Activated CD4-positive, alpha-beta T cell treated with anti-CD3 and anti-CD28 coated beads, Interleukin-2, Interleukin-6, amounts not matched to agents 100 ng/mL and 50 ng/mL, durations not matched to agents 16 hours and 8 hours (primary cell): Measurements from ENCODE around the gene CEP85L.

Experiments used
- DNase-seq: peaks from one replicate; pipeline ENCODE4 v3.0.0-alpha.2; 2020

CEP85L gene

GRCh38 chr6:118530942-118531341 is 120.4 kb downstream of the CEP85L start:
- DNase-seq, result no peak

DNA sequence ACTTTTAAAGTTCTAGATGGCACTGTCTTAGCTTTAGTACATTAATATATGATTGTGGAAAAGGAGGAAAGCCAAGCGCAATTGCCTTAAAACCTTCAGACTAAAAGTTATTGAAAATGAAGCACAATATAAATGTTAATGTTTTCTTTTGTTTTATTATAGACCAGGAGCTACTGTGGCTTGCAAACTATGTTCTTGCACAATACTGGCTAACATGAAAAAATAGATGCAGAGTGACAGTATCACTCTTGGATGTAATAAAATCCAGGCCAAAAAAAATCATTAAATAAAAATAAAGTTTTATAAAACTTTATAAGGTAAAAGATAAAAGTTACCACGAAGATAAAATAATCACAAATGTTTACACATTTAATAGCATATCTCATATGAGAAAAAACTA is 121.6 kb downstream of the CEP85L start:
- no peak for DNase-seq

- DNase-seq, result no peak
Observed at GRCh38 chr6:118528129-118528528, 123.3 kb downstream of the CEP85L start.

- DNase-seq, result no peak
Observed at GRCh38 chr6:118525913-118526780, 125.2 kb downstream of the CEP85L start.

DNA sequence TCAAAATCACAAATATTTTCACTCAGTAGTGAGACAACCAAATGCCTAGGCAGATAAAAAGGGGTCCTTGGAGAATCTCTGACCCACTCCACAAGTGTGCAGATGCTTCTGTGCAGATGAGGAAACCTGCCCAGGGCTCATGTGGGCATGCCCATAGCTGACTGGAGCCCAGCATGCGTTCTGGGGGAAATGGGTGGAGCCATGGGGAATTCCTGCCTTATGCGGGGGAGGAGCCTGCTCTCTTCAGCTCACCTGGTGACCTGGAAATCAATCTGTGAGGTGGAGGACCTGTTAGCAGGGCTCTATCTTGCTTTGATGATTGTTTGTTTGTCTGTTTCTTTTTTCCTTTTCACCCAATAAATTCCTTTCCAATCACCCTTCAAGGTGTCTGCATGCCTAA is 126.7 kb downstream of the CEP85L start:
- DNase-seq, result no peak

DNA sequence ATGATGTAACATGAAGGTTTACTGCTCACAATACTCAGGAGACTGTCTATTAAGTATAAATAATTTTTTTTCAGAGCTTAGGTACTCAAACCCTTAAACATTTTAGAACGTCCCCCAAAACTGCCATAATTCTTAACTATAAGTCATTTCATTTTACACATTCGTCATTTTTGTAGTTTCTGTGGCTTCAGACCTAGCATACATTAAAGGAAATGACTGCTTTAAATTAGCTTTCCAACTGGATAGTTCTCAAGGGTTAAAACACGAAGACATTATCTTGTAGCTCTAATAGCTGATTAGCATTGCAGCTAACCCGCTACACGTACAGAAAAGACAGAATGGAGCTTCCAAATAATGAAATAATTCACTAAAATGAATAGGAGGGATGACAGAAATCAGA is 128.2 kb downstream of the CEP85L start:
- peak; percentile 41 for DNase-seq

- DNase-seq, result no peak
Observed at GRCh38 chr6:118522422-118522821, 129.0 kb downstream of the CEP85L start.

DNA sequence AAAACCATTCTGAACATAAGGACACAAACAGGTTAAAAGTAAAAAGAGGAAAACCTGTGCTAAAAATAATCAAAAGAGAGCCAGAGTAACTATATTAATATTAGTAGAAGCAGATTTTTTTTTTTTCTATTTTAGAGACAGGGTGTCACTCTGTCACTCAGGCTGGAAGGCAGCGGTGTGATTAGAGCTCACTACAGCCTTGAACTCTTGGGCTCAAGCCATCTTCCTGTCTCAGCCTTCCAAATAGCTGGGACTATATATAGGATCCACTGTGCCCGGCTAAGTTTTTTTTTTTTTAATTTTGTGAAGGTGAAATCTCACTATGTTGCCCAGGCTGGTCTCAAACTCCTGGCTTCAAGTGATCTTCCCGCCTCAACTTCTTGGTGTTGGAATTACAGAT is 136.7 kb downstream of the CEP85L start:
- DNase-seq, result no peak

GRCh38 chr6:118511930-118512715 is 139.3 kb downstream of the CEP85L start:
- DNase-seq, result no peak

DNA sequence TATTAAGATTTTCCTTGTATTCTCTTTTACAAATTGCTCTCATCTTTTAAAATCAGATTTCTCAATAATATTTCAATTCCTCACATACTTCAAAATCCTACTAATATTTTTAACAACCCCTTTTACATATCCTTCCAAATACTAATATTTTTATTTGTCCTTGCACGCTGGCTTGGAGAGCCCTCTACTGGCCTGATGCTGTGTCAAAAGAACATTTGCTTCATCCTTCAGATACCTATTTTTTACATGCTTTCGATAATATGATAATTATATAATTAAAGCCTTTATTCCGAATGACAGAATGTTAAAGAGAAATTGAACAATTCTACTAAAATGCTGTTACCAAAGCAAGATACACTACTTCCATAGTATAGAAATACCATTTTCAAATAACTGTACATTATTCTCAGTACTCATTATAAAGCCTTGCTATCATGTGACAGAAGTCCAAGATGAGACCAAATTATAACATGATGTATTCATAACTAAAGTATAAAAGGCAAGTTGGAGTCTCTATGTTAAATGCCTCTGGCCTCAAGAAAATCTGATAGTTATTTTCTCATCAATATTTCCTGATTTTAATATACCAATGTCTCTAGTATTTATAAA is 142.3 kb downstream of the CEP85L start:
- DNase-seq, result peak; percentile 17

- no peak for DNase-seq
Observed at GRCh38 chr6:118507636-118508035, 143.8 kb downstream of the CEP85L start.

DNA sequence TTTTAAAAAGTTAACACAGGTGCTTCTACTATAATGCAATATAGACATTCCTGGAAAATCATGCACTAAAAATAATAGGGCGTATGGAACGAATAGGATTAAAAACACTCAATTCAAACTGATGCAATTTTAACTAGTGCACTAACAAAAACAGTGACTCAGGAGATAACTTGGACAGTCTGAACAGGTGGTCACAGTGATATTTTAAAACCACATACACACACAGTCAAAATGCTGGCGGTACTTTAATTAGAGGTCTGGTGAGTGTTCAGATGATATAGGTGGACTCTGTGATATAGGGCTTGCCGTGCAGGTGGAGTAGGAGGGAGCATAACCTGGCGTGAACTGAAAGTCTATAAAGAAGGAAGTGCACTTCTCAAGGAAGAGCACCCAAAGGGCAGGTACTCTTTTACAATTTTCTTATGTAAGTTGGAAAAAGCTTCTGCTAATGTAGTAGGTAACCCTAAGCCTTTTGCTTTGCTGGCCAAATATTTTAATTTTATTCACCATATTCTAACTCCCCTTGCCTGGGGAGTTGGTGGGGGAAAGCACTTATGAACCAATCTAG is 145.2 kb downstream of the CEP85L start:
- DNase-seq, result no peak

DNA sequence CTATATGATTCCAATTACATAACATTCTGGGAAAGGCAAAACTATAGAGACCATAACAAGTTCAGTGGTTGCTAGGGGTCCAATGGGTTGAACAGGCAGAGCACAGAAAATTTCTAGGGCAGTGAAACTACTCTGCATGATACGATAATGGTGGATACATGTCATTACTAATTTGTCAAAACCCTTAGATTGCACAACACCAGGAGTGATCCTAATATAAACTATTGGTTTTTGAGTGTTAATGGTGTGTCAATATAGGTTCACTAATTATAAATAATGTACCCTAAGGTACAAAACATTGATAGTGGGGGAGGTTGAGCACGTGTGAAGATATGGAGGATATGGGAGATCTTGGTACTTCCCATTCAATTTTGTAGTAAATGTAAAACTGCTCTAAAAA is 145.7 kb downstream of the CEP85L start:
- no peak for DNase-seq

DNA sequence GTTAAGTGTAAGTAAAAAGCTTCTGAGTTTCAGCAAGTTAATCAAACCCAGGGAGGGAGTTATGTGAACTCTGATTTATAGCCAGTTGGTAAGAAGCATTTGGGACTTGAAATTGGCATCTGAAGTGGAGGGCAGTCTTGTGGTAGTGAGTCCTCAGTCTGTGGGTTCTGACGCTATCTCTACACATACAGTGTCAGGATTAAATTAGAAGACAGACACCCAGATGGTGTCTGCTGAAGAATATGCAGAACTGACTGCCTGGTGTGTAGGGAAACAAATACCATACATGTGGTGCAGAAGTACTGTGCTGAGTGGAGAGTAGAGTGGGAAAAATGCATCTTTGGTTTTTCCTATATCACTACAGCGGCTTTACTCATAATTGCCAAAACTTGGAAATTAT is 146.8 kb downstream of the CEP85L start:
- DNase-seq, result no peak

DNA sequence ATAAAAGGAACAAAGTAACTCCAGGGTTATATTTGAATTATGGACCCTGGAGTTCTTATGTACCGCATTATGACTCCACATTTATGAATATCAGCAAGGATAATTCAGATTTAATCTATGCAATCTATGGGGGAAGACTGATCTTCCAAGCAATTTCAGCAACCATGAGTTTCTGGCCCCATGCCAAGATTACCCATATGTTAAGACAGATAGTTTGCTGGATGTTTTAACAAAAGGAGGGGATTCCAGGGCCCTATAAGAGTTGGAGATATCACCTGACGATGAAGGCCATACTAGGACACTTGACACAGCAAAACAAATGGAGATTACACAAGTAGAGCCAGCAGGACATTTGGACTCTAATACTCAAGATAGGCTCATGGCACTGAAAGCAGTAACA is 149.2 kb downstream of the CEP85L start:
- no peak for DNase-seq

DNA sequence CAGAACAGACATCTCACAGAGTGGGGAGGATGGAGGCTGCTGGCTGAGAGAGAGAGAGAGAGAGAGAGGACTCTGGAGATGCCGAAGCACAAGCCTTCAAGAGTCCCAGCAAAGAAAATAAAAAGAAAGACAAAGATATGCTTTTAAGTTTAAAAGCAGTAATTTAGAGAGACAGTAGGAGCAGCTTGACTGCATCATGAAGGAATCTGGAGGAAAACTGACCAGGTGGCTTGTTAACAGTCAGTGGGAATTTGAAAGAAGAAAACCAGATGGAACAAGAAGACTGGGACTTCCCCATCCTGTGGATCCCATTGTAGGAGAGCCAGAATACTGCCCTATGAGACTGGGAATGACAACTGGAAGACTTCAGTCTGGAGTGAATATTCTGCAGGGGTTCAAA is 149.6 kb downstream of the CEP85L start:
- no peak for DNase-seq

DNA sequence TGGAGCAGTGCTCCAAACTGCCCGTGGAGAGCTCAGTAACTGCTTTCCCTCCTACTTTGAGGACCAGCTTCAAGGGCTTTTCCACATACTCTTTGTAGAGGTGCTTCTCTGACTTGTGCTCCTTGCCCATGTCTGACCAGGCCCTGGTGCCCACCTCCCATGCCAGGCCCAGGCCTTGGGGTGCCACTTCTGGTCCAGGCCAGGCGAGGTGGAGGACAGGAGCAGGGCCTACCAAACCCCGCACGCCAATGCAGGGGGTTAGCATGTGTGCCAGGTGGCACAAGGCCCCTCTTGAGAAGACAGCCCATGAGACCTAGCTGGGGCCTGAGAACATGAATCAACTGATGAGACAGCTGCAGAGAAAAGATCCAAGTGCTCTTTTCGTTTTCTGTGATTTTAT is 150.3 kb downstream of the CEP85L start:
- no peak for DNase-seq

DNA sequence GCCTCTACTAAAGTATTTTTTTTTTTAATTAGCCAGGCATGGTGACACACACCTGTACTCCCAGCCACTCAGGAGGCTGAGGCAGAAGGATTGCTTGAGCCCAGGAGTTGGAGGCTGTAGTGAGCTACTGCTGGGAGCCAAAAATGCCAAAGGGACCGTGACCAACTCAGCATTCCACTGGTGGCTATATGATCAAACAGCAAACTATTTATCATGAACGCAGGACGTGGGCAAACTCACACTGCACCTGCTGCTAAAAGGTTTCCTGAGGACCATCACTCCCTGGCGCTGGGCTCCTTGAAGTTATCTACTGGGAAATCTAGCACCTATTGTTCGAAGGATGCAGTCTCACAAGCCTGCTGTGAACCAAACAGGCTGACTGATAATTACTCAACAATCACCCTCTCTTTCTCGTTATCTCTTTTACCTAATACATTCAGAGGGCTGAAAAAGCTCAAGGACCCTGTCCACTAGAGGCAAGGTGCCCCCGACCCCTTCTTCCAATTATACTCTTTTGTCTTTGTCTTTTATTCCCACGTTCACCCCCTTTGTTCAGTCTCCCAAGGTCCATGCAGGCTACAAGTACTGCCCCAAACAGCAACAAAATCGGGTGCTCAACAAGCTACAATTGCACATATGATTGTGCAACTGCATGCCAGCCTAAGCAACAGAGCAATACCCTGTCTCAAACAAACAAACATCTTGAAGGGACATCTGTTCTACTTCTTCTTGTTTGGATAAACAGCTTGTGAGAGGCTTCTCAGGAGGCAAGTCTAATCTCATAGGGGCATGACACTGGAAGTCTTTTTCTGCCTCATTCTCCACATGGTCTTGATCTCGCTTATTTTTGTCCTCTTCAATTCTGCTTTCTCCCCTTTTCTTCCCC is 151.0 kb downstream of the CEP85L start:
- no peak for DNase-seq

DNA sequence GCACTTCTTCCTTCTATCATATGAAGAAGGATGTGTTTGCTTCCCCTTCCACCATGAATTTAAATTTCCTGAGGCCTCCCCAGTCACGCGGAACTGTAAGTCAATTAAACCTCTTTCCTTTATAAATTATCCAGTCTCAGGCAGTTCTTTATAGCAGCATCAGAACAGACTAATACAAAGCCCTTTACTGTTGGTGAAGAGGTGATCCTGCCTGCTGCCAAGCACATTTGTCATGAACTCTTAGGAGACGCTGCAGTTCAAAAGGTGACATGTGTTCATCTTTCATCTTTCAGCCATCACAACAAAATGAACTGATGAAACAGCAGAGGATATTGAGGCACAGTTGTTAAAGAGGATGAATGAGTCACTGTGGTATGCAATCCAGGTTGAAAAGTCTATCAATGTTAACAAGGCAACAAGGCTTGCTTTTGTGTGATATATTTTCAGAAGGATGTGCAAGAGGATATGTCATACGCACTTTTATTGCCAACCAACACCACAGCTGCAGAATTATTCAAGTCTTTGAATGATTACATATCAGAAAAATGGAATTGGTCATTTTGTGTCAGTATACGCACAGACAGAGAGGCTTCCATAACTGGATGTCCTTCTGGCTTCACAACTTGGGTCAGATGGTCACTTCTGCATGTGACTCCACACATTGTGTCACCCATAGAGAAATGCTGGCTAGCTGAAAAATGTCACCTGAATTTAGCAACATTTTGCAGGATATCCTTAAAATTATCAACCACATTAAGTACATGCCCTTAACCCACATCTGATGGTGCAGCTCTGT is 155.7 kb downstream of the CEP85L start:
- DNase-seq, result peak; percentile 7

DNA sequence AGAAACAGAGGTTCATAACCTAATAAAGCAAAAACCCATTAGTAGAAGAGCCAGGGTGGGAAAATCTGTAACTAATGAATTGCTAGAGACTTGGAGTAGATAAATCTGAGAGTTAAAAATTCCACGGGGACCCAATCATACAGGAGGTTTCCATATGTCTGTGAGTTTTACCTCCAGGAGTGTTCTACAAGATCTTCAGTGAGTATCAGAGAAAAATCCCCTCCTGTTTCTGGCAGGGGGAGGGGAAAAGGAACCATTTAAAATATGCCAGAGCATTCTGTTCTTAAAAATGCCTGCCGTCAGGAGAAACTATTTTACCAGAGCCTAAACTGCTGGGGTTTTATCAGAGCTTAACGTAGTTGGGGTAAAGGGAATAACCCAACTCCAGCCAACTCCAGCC is 157.3 kb downstream of the CEP85L start:
- DNase-seq, result no peak

DNA sequence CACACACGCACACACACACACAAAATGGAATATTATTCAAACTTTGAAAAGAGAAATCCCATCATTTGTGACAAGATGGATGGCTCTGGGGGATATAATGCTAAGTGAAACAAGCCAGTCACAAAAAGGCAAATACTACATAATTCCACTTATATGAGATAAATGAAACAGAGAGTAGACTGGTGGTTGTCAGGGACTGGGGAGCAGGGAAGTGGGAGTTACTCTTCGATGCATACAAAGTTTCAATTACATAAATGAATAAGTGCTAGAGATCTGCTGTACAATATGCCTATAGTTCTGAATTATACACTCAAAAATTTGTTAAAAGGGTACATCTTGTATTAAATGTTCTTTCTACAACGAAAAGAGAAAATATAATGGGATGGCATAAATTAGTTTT is 161.4 kb downstream of the CEP85L start:
- no peak for DNase-seq

DNA sequence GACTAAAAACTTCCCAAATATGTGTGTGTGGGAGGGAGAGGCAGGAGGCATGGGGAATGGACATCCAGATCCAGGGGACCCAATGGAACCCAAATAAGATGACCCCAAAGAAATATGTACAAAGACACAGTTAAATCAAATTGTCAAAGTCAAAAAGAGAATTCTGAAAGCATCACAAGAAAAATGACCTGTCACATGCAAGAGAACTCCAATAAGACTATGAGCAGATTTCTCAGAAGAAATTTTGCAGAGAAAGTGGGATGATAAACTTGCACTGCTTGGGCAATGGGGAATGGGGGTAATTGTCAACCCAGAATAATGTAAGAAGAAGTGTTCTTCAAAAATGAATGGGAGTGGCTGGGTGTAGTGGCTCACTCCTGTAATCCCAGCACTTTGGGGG is 162.8 kb downstream of the CEP85L start:
- DNase-seq, result no peak
